ENCODE measurements around the gene ITGB7.

GRCh38 chr12:53201177-53201541, 5.9 kb downstream of the ITGB7 start:
- TF ChIP-seq CTCF (IDR thresholded peaks at IDR 0.05) (no peak), POLR2A (IDR thresholded peaks at IDR 0.05) (no peak)

All from right lobe of liver (tissue), 4 donors.